Measurements from ENCODE around the gene NTN5.

GRCh38 chr19:48673436-48674100 is 751 bp upstream of the NTN5 start:
- TF ChIP-seq EZH2 (IDR thresholded peaks at IDR 0.05; ENCODE audit: low read depth, unreplicated experiment) (no peak), CTCF (conservative IDR thresholded peaks at IDR 0.05; ENCODE audit: low read depth in 2 of 2) (no peak), CREB1 (CRISPR knock-in tag; IDR thresholded peaks at IDR 0.05; ENCODE audit: low read depth) (no peak), POLR2AphosphoS5 (IDR thresholded peaks at IDR 0.05; ENCODE audit: low read depth) (no peak), JUNB (IDR thresholded peaks at IDR 0.05; ENCODE audit: unreplicated experiment) (no peak), REST (IDR thresholded peaks at IDR 0.05; ENCODE audit: unreplicated experiment) (no peak), EZH2phosphoT487 (IDR thresholded peaks at IDR 0.05; ENCODE audit: unreplicated experiment) (no peak), ETS1 (IDR thresholded peaks at IDR 0.05) (no peak), ZNF462 (CRISPR knock-in tag; IDR thresholded peaks at IDR 0.05) (no peak)
